ENCODE measurements around the gene API5. TPM values are rescaled to one million over a fixed set of nuclear protein-coding genes. Genes with fewer than 3 reads are reported as not detected.

API5 gene
- total and polyA plus RNA-seq, 2 donors (not counting 1 experiment from before 2014, with no cell fraction given), result 62.9 to 98.6 TPM

DNA sequence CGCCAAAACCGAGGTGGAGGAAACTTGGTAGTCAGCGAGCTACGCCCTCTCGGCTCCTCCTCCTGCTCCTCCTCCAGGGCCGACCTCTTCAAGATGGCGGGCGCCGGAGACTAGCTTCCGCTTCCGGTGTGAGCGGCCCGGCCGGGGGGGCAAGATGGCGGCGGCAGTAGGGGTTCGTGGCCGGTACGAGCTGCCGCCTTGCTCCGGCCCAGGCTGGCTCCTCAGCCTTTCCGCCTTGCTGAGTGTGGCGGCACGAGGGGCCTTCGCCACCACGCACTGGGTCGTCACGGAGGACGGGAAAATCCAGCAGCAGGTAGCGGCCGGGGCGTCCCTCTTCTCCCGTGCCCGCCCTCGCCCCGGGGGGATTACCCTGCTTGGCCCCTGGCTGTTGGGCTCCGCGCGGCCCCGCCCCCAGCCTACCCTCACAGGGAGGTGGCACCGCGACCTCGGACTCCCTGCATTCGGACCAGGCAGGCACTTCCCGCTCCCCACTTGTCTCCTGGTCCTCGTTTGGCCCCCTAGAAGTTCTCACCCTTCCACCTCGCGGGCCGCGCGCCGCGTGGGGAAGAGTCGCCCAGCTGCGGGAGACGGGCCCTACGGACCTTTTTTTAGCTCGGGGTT lies 47.1 kb downstream of the API5 start, which contains the start of gene TTC17:
Gene TTC17 (plus strand): TSS at position 120 of the 621 bp plus-strand sequence. CDS start 35 bp downstream, at position 155.
- H3K4me3 ChIP-seq (replicated peaks in 1 of 4; ENCODE audit: control extremely low read depth in 1 of 4, insufficient read depth in 1 of 4, low read depth in 3 of 4, low read length in 4 of 4), result peak within 1 kb of the TSS; percentile 82 to 96 (median 92)
- no peaks in the 10 kb centered on the region for H3K4me1 ChIP-seq (ENCODE audit: control insufficient read depth, extremely low read depth, insufficient read depth, low read length)
- H3K27me3 ChIP-seq (ENCODE audit: control insufficient read depth, insufficient read depth, low read length), result no peaks in the 10 kb centered on the region
- no peaks in the 10 kb centered on the region for H3K9me3 ChIP-seq (ENCODE audit: control insufficient read depth, insufficient read depth, low read depth, low read length)
- H3K4me2 ChIP-seq (ENCODE audit: extremely low read depth, insufficient read depth, low read length), result peak within 1 kb of the TSS; percentile 92
- peak; percentile 89 to 90 for DNase-seq (ENCODE audit: low read depth in 2 of 2)
- H3K36me3 ChIP-seq (ENCODE audit: control insufficient read depth, insufficient read depth, low read length), result no peaks in the 10 kb centered on the region
- H3K79me2 ChIP-seq (ENCODE audit: control insufficient read depth, insufficient read depth, low read length), result peaks cover 49% of the 10 kb centered on the region
- H3K9ac ChIP-seq (ENCODE audit: insufficient read depth, low read length), result peak within 1 kb of the TSS; percentile 97
- H2AFZ ChIP-seq (ENCODE audit: low read length), result peak within 1 kb of the TSS; percentile 95
- no peaks in the 10 kb centered on the region for H4K20me1 ChIP-seq (ENCODE audit: control insufficient read depth, extremely low read depth, insufficient read depth, low read length)
- TF ChIP-seq, protein P1, sequence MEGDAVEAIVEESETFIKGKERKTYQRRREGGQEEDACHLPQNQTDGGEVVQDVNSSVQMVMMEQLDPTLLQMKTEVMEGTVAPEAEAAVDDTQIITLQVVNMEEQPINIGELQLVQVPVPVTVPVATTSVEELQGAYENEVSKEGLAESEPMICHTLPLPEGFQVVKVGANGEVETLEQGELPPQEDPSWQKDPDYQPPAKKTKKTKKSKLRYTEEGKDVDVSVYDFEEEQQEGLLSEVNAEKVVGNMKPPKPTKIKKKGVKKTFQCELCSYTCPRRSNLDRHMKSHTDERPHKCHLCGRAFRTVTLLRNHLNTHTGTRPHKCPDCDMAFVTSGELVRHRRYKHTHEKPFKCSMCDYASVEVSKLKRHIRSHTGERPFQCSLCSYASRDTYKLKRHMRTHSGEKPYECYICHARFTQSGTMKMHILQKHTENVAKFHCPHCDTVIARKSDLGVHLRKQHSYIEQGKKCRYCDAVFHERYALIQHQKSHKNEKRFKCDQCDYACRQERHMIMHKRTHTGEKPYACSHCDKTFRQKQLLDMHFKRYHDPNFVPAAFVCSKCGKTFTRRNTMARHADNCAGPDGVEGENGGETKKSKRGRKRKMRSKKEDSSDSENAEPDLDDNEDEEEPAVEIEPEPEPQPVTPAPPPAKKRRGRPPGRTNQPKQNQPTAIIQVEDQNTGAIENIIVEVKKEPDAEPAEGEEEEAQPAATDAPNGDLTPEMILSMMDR (conservative IDR thresholded peaks at IDR 0.05 in 1 of 2, IDR thresholded peaks at IDR 0.05 in 1 of 2; ENCODE audit: low read depth in 1 of 2, low read length in 2 of 2), result no peak
- TF ChIP-seq EZH2 (IDR thresholded peaks at IDR 0.05; ENCODE audit: low read length, missing control alignments), result no peak
- peak within 1 kb of the TSS; percentile 94 for H3K27ac ChIP-seq (ENCODE audit: insufficient read depth, low read length)

- Histone ChIP-seq H3K27ac (ENCODE audit: insufficient read depth, low read length) (peak overlapping the region; percentile 94), H4K20me1 (ENCODE audit: control insufficient read depth, extremely low read depth, insufficient read depth, low read length) (no peaks in the 10 kb centered on the region), H3K9ac (ENCODE audit: insufficient read depth, low read length) (peak overlapping the region; percentile 97), H3K9me3 (ENCODE audit: control insufficient read depth, insufficient read depth, low read depth, low read length) (no peaks in the 10 kb centered on the region), H3K4me2 (ENCODE audit: extremely low read depth, insufficient read depth, low read length) (peak overlapping the region; percentile 82), H3K4me1 (ENCODE audit: control insufficient read depth, extremely low read depth, insufficient read depth, low read length) (no peaks in the 10 kb centered on the region), H3K79me2 (ENCODE audit: control insufficient read depth, insufficient read depth, low read length) (peaks cover 54% of the 10 kb centered on the region), H3K4me3 (replicated peaks in 1 of 4; ENCODE audit: control extremely low read depth in 1 of 4, insufficient read depth in 1 of 4, low read depth in 3 of 4, low read length in 4 of 4) (peak overlapping the region; percentile 82 to 96 (median 92)), H3K36me3 (ENCODE audit: control insufficient read depth, insufficient read depth, low read length) (no peaks in the 10 kb centered on the region), H2AFZ (ENCODE audit: low read length) (peak overlapping the region; percentile 95), H3K27me3 (ENCODE audit: control insufficient read depth, insufficient read depth, low read length) (no peaks in the 10 kb centered on the region)
- TF ChIP-seq, protein P1 (conservative IDR thresholded peaks at IDR 0.05 in 1 of 2, IDR thresholded peaks at IDR 0.05 in 1 of 2; ENCODE audit: low read depth in 1 of 2, low read length in 2 of 2), result no peak
- TF ChIP-seq EZH2 (IDR thresholded peaks at IDR 0.05; ENCODE audit: low read length, missing control alignments), result no peak
- DNase-seq (ENCODE audit: low read depth in 2 of 2), result peak; percentile 28 to 41
Observed at GRCh38 chr11:43359422-43359818, 47.6 kb downstream of the API5 start.

DNA sequence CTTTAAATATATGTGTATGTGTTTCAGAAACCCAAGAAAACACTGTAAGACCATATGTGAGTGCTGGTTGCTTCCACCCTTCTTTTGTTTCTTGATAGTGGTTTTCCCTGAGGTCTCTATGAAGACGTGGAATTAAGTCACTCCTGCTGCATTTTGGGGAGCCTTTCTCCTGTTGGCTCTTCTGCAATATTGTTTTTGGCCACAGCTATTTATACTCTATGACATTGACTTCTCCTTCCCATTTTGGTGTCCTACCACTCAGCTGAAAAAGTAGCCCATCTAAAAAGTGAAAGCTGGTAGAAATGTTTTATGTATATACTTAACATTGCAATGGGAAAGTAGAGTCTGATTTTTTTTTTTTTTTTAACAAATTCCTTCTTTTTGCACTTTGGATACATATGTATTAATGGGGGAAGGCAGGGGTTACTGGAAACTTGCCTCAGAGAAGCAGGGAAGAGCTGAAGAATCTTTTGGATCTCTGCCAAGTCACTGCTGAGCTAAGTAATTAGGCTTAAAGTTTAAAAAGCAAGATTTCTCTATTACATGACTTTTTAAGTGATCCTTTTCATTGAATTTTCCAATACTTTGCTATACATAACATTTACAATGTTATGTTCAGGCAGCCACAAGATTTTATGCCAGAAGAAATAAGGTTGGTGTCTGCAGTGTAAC lies 48.7 kb downstream of the API5 start:
- peak overlapping the region; percentile 82 for H3K4me2 ChIP-seq (ENCODE audit: extremely low read depth, insufficient read depth, low read length)
- H4K20me1 ChIP-seq (ENCODE audit: control insufficient read depth, extremely low read depth, insufficient read depth, low read length), result no peaks in the 10 kb centered on the region
- H3K36me3 ChIP-seq (ENCODE audit: control insufficient read depth, insufficient read depth, low read length), result no peaks in the 10 kb centered on the region
- no peak overlapping the region for H2AFZ ChIP-seq (ENCODE audit: low read length)
- H3K27me3 ChIP-seq (ENCODE audit: control insufficient read depth, insufficient read depth, low read length), result no peaks in the 10 kb centered on the region
- peaks cover 63% of the 10 kb centered on the region for H3K79me2 ChIP-seq (ENCODE audit: control insufficient read depth, insufficient read depth, low read length)
- no peak for TF ChIP-seq EZH2 (IDR thresholded peaks at IDR 0.05; ENCODE audit: low read length, missing control alignments)
- TF ChIP-seq, protein P1 (conservative IDR thresholded peaks at IDR 0.05 in 1 of 2, IDR thresholded peaks at IDR 0.05 in 1 of 2; ENCODE audit: low read depth in 1 of 2, low read length in 2 of 2), result no peak
- H3K4me3 ChIP-seq (replicated peaks in 1 of 4; ENCODE audit: control extremely low read depth in 1 of 4, insufficient read depth in 1 of 4, low read depth in 3 of 4, low read length in 4 of 4), result peak overlapping the region; percentile 82 to 96 (median 92)
- H3K27ac ChIP-seq (ENCODE audit: insufficient read depth, low read length), result no peak overlapping the region
- no peaks in the 10 kb centered on the region for H3K4me1 ChIP-seq (ENCODE audit: control insufficient read depth, extremely low read depth, insufficient read depth, low read length)
- no peaks in the 10 kb centered on the region for H3K9me3 ChIP-seq (ENCODE audit: control insufficient read depth, insufficient read depth, low read depth, low read length)
- H3K9ac ChIP-seq (ENCODE audit: insufficient read depth, low read length), result no peak overlapping the region
- DNase-seq (ENCODE audit: low read depth in 2 of 2), result peak in 1 of 2 donors; percentile 54

All from fibroblast of lung (primary cell).